Ishikawa (cell line): Measurements from ENCODE around the gene AMMECR1.

ENCODE experiments used
- CEBPB ChIP-seq: IDR thresholded peaks from 2 replicates; pipeline ENCODE4 v1.6.1; 2012
- CREB1 ChIP-seq: IDR thresholded peaks from 2 replicates; pipeline ENCODE4 v1.6.1; 2012; ENCODE audit warnings: low read depth
- EGR1 ChIP-seq: IDR thresholded peaks from 2 replicates; pipeline ENCODE4 v1.6.1; 2012
- EP300 ChIP-seq: IDR thresholded peaks from 2 replicates; pipeline ENCODE4 v1.6.1; 2012; ENCODE audit warnings: borderline replicate concordance
- RAD21 ChIP-seq: IDR thresholded peaks from 2 replicates; pipeline ENCODE4 v1.6.1; 2012; ENCODE audit warnings: low read depth
- TAF1 ChIP-seq: IDR thresholded peaks from 2 replicates; pipeline ENCODE4 v1.6.1; 2012; ENCODE audit warnings: low read depth, mild to moderate bottlenecking
- YY1 ChIP-seq: IDR thresholded peaks from 2 replicates; pipeline ENCODE4 v1.6.1; 2012; ENCODE audit warnings: low read depth
- ZBTB7A ChIP-seq: IDR thresholded peaks from 2 replicates; pipeline ENCODE4 v1.6.1; 2012; ENCODE audit warnings: low read depth
- TF ChIP-seq, protein P1 (sequence below): IDR thresholded peaks from 2 replicates; pipeline ENCODE4 v1.6.1; 2012; ENCODE audit warnings: low read depth, mild to moderate bottlenecking
- TF ChIP-seq, protein P2 (sequence below): IDR thresholded peaks from 2 replicates; pipeline ENCODE4 v1.6.1; 2012
- TF ChIP-seq, protein P3 (sequence below): IDR thresholded peaks from 2 replicates; pipeline ENCODE4 v1.6.1; 2012

DNA sequence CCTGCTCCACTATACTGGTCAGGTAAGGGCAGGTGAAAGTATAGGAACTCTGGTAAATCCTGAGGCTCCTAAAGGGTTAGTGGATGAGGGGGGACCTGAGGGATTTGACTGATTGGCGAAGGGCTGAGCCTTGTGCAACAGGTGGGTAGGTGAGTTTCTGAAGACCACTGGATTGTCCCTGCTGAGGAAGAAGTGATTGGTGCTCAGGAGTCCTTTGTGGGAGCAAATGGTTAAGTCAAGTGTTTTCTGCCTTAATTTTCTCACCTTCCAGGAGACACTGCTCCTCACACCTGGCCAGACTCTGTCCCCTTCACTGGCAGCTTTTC, 156.6 kb downstream of the AMMECR1 start:
- TF ChIP-seq EP300 (no peak), CEBPB (no peak), YY1 (no peak), RAD21 (no peak), ZBTB7A (no peak), CREB1 (no peak), EGR1 (no peak), TAF1 (no peak)
- TF ChIP-seq, protein P1, sequence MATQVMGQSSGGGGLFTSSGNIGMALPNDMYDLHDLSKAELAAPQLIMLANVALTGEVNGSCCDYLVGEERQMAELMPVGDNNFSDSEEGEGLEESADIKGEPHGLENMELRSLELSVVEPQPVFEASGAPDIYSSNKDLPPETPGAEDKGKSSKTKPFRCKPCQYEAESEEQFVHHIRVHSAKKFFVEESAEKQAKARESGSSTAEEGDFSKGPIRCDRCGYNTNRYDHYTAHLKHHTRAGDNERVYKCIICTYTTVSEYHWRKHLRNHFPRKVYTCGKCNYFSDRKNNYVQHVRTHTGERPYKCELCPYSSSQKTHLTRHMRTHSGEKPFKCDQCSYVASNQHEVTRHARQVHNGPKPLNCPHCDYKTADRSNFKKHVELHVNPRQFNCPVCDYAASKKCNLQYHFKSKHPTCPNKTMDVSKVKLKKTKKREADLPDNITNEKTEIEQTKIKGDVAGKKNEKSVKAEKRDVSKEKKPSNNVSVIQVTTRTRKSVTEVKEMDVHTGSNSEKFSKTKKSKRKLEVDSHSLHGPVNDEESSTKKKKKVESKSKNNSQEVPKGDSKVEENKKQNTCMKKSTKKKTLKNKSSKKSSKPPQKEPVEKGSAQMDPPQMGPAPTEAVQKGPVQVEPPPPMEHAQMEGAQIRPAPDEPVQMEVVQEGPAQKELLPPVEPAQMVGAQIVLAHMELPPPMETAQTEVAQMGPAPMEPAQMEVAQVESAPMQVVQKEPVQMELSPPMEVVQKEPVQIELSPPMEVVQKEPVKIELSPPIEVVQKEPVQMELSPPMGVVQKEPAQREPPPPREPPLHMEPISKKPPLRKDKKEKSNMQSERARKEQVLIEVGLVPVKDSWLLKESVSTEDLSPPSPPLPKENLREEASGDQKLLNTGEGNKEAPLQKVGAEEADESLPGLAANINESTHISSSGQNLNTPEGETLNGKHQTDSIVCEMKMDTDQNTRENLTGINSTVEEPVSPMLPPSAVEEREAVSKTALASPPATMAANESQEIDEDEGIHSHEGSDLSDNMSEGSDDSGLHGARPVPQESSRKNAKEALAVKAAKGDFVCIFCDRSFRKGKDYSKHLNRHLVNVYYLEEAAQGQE = no peak
- TF ChIP-seq, protein P2, sequence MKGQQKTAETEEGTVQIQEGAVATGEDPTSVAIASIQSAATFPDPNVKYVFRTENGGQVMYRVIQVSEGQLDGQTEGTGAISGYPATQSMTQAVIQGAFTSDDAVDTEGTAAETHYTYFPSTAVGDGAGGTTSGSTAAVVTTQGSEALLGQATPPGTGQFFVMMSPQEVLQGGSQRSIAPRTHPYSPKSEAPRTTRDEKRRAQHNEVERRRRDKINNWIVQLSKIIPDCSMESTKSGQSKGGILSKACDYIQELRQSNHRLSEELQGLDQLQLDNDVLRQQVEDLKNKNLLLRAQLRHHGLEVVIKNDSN = no peak
- TF ChIP-seq, protein P3, sequence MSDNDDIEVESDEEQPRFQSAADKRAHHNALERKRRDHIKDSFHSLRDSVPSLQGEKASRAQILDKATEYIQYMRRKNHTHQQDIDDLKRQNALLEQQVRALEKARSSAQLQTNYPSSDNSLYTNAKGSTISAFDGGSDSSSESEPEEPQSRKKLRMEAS = no peak
